GM10248 (cell line): ENCODE results near the gene GPS1.

Experiments used
- CTCF ChIA-PET: fragments of 300-600 bp; sonication (Branson Sonifier 250); formaldehyde crosslinking; extraction: SDS; loops from one replicate; lab custom pipeline; 2021; ENCODE audit warnings: antibody characterized with exemption; lab: Yijun Ruan, JAX
- POLR2A ChIA-PET: fragments of 350-650 bp; sonication (Branson Sonifier 250); formaldehyde crosslinking; extraction: SDS; loops from one replicate; lab custom pipeline; 2020; ENCODE audit warnings: antibody characterized with exemption; lab: Yijun Ruan, JAX
- DNase-seq: peaks from one replicate; pipeline ENCODE4 v3.0.0; 2012; ENCODE audit errors: extremely low spot score
- TF ChIP-seq, protein P1 (sequence below): IDR thresholded peaks from 2 replicates; pipeline ENCODE4 v1.5.1; 2012; ENCODE audit warnings: mild to moderate bottlenecking, low read depth; ENCODE audit errors: extremely low read depth, missing control alignments, control extremely low read depth

Gene GPS1

DNA sequence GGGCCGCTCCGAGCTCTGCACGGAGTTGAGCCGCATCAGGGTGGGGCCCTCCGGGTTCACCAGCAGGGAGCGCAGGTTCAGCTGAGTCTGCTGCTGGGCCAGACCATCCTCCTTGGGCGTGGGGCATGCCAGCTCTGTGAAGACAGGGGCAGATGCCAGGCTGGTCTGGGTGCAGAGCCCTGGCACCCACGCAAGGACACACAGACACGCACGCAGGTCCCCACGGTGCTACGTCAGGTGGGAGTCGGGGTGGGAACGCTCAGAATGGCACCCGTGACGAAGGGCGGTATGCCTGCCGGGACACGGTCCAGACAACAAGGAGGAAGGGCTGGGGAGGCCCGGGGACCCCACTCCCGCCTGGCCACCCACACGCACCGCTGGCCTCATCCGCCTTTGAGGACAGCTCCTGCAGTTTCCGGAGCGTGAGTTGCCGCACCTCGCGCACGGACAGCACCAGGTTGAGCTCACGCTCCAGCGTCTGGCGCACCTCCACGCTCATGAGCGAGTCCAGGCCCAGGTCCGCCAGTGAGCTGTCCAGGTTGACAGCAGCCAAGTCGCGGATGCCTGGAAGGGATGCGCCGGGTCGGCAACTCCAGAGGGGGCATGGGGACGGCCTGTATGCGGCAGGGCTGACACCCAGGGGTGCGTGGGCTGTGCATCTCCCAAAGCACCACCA is 29.2 kb downstream of the GPS1 start:
- TF ChIP-seq, protein P1, sequence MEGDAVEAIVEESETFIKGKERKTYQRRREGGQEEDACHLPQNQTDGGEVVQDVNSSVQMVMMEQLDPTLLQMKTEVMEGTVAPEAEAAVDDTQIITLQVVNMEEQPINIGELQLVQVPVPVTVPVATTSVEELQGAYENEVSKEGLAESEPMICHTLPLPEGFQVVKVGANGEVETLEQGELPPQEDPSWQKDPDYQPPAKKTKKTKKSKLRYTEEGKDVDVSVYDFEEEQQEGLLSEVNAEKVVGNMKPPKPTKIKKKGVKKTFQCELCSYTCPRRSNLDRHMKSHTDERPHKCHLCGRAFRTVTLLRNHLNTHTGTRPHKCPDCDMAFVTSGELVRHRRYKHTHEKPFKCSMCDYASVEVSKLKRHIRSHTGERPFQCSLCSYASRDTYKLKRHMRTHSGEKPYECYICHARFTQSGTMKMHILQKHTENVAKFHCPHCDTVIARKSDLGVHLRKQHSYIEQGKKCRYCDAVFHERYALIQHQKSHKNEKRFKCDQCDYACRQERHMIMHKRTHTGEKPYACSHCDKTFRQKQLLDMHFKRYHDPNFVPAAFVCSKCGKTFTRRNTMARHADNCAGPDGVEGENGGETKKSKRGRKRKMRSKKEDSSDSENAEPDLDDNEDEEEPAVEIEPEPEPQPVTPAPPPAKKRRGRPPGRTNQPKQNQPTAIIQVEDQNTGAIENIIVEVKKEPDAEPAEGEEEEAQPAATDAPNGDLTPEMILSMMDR: no peak
- DNase-seq: no peak
- ChIA-PET POLR2A (interaction anchor here (0.9 kb wide), 1 partner anchor 15 kb away, joined by 3 read pairs; no protein-coding TSS in a partner anchor), CTCF (interaction anchor here (1.4 kb wide), 1 partner anchor 17 kb away, joined by 4 read pairs; the partner anchor contains the start of gene FASN)

DNA sequence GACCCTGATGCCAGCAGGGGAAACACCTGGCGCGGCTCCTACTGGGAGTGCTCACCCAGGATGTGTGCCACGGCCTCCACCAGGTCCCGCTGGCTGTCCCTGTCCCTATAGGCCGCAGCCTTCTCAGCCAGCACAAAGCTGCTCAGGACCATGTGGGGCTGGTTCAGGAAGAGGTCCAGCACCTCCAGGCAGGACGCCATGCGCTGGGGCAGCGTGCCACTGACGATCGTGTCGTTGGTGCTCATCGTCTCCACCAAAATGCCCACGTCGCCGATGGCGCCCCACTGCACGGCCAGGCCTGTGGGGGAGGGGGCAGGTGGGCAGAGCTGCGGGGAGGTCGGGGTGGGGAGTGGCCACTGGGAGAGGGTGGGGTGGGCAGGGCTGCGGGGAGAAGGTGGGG is 29.8 kb downstream of the GPS1 start:
- no peak for DNase-seq
- ChIA-PET CTCF (interaction anchor here (1.4 kb wide), 1 partner anchor 17 kb away, joined by 4 read pairs; the partner anchor contains the start of gene FASN), POLR2A (no interaction called here)

DNA sequence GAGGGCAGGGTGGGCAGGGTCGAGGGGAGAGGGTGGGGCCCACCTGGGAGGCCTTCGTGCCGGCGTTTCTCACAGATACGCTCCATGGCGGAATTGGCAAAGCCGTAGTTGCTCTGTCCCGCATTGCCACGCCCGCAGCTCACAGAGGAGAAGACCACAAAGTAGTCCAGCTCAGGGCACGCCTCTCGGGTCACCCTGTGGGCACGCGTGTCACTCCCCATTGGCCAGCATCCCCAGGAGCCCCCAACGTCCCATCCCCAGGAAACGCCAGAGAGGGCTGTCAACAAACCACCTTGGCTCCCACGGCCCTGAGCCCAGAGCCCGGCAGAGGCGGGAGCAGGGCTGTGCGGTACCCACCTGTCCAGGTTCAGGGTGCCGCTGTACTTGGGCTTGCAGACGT is 30.3 kb downstream of the GPS1 start:
- TF ChIP-seq, protein P1: no peak
- CTCF ChIA-PET: no interaction called here
- POLR2A ChIA-PET: no interaction called here

More for the DNA sequence above, 29.8 kb downstream of the GPS1 start:
- TF ChIP-seq, protein P1: no peak

DNA sequence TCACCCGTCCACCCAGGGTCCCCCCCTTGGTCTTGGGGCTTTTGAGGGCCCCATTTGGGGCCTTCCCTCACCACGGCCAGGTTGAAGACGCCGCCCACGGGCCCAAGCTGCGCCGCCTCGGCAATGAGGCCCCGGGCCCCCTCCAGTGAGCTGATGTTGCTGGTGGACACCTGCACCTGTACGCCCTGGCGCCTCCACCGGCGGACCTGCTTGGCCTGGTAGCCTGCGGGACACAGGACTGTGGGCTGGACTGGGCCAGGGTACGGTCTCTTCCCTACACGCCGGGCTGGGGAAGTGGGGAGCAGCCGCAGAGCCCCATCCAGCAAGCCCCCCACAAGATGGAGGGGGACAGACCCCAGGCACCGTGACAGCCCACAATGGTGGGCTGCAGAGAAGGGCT is 30.8 kb downstream of the GPS1 start:
- no peak for DNase-seq
- CTCF ChIA-PET: no interaction called here
- POLR2A ChIA-PET: no interaction called here
- TF ChIP-seq, protein P1: no peak

More for the DNA sequence above, 30.3 kb downstream of the GPS1 start:
- no peak for DNase-seq

DNA sequence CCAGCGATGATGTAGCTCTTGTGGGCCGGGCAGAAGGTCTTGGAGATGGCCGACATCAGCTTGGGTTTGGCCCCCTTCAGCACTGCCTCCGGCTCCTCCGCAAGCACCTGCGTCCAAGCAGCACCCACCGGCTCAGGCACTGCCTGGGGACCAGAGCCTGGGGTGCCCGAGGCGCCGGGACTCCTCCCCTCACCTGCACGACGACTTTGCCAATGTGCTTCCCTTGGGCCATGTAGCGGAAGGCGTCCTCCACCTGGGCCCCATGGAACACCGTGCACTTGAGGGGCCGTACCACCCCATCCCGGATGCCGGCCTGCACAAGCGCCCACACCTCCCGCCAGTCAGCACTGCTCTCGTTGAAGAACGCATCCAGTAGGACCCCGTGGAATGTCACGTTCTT is 31.3 kb downstream of the GPS1 start:
- DNase-seq: no peak
- TF ChIP-seq, protein P1: no peak
- POLR2A ChIA-PET: no interaction called here
- CTCF ChIA-PET: no interaction called here

DNA sequence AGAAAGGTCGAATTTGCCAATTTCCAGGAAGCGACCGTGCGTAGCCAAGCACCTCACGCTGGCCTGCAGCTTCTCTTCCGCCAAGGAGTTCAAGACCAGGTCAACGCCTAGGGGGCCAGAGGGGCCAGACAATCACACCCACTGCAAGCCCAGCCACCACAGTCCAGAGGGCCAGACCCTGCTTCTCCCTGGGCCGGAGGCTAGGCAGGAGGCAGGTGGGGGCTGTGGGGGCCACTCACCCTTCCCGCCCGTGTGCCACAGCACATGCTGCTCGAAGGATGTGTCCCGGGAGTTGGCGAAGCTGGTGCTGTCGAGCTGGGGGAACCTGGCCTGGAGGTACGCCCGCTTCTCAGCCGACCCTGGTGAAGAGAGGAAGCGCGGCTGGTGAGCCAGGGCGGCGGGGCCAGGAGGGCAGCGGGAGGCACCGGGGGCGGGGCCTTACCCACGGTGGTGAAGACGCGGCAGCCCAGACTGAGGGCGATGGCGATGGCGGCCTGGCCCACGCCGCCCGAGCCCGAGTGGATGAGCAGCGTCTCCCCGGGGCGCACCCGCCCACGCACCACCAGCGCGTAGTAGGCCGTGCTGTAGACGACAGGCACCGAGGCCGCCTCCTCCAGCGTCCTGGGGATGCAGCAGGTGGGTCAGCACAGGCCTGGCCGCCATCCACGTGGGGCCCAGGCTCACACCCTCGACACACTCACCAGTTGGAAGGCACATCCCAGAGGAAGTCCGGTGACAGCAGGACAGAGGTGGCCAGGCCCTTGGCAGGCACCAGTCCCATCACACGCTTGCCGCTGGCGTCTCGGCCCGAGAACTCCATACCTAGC is 32.0 kb downstream of the GPS1 start:
- DNase-seq: no peak
- POLR2A ChIA-PET: no interaction called here
- TF ChIP-seq, protein P1: no peak
- CTCF ChIA-PET: no interaction called here
